Stimulated activated CD4-positive, alpha-beta T cell treated with anti-CD3 and anti-CD28 coated beads, TNF-alpha, amount 100 ng/mL, for 4 hours (primary cell): ENCODE data around the gene MIPOL1.
"Not testable (repeated sequence)": the region's sequence is repeated elsewhere in the genome, so short reads cannot be mapped to it uniquely, and the experiment has no call there.

ENCODE experiments used
- DNase-seq, 3 experiments: peaks; one replicate each; pipeline ENCODE4 v3.0.0-alpha.2; 2020; ENCODE audit warnings: low read depth in 3 of 3

Gene MIPOL1

GRCh38 chr14:37284760-37285159 is 87.0 kb downstream of the MIPOL1 start:
- DNase-seq: no peak

DNA sequence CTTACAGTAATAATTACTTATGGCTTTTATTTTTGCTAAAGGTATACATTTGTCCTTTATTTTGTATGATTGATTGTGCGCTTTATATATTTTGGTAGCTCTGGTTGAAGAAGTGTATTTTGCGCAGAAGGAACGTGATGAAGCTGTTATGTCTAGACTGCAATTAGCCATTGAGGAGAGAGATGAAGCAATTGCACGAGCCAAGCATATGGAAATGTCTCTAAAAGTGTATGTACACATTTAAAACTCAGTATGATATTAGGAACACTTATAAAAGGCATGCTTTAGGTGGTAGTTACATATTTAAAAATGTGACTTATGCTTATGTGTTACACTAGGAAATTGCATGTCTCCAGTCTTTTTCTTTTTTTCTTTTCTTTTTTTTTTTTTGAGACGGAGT is 87.5 kb downstream of the MIPOL1 start:
- no peak for DNase-seq

DNA sequence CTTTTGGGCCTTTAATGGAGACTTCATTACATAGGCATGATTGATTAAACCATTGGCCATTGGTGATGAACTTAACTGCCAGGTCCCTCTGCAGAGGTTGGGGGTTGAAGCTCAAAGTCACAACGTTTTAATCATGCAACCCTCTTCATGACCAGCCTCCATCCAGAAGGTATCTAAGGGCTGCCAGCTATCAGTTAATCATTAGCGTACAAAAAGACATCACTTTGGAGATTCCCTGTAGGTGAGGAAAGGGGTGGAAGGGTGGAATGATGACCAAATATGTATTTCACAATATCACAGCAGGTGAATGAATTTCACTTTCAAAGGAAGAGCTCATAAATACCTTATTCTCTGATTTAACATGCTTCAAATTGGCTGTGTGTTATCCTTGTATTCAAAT is 92.0 kb downstream of the MIPOL1 start:
- DNase-seq: no peak

DNA sequence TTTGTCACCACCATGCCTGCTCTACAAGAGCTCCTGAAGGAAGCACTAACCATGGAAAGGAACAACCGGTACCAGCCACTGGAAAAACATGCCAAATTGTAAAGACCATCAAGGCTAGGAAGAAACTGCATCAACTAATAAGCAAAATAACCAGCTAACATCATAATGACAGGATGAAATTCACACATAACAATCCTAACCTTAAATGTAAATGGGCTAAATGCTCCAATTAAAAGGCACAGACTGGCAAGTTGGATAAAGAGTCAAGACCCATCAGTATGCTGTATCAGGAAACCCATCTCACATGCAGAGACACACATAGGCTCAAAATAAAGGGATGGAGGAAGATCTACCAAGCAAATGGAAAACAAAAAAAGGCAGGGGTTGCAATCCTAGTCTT is 97.5 kb downstream of the MIPOL1 start:
- not testable (repeated sequence) for DNase-seq

DNA sequence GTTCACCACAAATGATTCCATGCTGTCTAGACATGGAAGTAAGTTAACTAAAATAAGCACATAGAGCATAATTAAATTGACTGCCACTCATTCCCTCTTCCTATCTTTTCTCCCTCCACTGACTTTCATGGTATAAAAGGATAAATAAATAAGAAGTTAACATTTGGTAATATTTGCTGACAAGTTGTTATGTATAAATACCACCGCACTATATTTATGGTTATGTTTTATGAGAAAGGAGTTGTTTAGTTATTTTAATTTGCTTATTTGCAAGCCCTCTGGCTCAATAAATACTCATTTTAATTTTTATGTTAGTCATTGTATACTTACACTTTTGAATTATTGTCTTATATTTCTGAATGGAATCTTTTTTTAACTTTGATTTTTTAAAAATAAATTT is 113.5 kb downstream of the MIPOL1 start:
- DNase-seq: no peak

DNA sequence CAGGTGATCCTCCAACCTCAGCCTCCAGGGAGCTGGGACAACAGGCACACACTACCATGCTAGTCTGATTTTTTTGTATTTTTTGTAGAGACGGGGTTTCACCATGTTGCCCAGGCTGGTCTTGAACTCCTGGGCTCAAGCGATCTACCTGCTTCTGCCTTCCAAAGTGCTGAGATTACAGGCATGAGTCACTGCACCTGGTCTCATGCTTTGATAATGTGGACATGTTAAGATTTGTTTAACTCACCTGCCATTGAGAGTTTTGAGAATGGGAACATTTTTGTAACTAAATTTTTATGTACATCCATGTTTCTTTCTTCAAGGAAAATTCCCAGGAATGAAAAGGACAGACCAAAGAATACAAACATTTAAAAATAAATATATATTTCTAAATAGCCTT is 121.2 kb downstream of the MIPOL1 start:
- DNase-seq: no peak

DNA sequence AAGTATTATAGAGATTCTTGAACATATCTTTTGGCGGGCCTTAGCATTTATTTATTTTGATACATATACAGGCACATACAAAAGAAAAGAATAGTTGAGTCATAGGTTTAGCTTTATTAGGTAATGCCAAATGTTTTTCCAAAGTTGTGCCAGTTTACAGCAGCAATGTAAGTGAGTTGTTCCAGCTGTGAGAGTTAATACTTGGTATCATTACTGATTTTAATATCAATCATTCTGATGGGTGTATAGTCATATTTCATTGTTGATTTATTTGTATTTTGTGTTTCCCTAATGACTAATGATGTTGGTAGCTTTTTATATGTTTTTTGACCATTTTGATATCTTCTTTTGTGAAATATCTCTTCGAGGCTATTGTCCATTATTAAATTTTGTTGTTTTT is 122.4 kb downstream of the MIPOL1 start:
- no peak for DNase-seq

GRCh38 chr14:37325332-37325731 is 127.6 kb downstream of the MIPOL1 start:
- no peak for DNase-seq

GRCh38 chr14:37326434-37326833 is 128.7 kb downstream of the MIPOL1 start:
- DNase-seq: no peak

GRCh38 chr14:37327933-37328332 is 130.2 kb downstream of the MIPOL1 start:
- not testable (repeated sequence) for DNase-seq

- no peak for DNase-seq
These were observed 130.9 kb downstream of the MIPOL1 start for GRCh38 chr14:37328673-37329072.

GRCh38 chr14:37329189-37330001 is 131.7 kb downstream of the MIPOL1 start:
- no peak for DNase-seq

- no peak for DNase-seq
These were observed 133.2 kb downstream of the MIPOL1 start for GRCh38 chr14:37330910-37331309.

GRCh38 chr14:37340353-37340752 is 142.6 kb downstream of the MIPOL1 start:
- no peak for DNase-seq

DNA sequence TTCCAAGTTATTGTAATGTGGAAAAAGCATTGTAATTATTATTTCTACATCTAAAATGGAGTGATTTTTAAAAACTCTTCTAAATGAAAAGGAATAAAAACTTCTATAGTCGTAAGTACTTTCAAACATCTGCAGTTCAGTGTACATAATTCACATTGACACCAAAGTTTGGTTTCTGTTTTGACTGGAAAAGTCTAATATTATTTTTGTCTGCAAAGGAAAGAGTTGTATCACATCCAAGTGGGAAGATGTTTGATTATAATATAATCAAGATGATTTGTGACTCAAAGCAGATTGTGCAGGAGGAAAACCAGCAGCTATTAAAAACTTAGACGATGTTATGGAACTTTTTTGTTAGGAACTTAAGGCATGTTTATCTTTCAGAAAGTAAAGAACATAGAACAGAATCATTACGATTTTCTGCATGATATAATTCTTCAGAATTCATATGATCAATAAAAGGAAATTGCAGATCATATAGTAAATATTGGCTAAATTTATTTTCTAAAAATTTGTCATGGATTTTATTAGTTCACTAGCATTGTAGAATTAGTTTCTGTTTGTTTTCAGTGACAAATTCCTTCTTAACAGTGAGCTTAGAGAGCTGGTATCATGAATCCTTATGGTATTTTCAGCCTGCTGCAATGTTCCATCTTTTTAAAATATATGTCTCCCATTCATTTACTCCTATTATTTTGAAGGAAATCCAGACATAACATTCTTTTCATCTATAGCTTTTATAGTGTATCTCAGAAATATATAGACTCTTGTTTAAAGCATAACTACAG is 145.8 kb downstream of the MIPOL1 start:
- no peak for DNase-seq

DNA sequence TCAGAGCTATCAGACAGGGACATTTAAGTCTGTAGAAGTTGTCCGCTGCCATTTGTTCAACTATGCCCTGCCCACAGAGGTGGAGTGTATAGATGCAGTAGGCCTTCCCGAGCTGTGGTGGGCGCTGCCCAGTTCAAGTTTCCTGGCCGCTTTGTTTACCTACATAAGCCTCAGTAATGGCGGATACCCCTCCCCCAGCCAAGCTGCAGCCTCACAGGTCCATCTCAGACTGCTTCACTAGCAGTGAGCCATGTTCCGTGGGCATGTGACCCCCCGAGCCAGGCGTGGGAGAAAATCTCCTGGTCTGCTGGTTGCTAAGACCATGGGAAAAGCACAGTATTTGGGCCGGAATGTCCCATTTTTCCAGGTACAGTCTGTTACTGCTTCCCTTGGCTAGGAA is 165.9 kb downstream of the MIPOL1 start:
- no peak for DNase-seq

DNA sequence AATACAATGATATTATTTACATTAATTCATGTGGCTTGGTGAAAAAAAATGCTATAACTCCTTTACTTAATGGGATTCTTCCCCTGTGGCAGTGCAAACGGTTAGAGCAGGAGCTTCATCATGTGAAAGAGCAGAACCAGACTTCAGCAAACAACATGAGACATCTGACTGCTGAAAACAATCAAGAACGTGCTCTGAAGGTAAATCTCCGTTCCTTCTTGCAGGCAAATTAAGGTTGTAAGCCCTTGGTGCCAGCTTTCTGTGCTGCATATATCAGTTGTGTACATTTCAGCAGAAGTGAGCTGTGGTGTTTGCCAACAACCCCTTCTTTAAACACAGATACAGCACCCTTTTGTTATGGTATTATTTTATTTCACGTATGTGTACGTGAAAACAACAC is 171.7 kb downstream of the MIPOL1 start:
- DNase-seq: no peak

GRCh38 chr14:37375566-37375965 is 177.8 kb downstream of the MIPOL1 start:
- DNase-seq: no peak

DNA sequence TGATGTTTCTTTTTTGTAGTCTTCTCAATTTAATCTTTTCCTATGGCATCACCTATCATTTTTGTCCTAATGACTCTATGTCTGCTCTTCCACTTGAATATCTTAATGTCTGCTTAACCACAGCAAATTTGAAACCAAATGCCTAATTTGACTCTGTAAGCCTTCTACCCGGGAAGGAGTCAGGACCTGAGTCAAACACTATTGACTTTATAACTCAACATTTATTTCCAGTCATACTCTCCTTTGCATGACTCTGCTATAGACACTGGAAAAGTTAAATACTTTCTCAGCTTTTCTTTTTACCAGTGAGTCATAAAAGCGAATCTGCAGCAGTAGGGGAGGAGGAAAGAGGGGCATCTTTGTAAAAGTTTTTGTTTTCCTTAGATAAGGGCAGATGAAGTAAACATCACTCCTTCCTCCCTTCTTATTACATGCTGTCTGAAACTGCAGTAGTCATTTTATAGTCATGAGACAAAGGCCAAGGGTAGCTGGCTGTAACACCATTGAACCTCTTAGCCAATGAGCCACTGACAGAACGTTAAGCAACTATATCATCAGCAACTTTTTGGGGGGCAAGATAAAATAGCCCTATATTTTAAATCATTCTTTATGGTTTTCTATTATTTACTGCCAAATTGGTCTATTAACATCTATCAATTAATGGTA is 179.3 kb downstream of the MIPOL1 start:
- no peak for DNase-seq

DNA sequence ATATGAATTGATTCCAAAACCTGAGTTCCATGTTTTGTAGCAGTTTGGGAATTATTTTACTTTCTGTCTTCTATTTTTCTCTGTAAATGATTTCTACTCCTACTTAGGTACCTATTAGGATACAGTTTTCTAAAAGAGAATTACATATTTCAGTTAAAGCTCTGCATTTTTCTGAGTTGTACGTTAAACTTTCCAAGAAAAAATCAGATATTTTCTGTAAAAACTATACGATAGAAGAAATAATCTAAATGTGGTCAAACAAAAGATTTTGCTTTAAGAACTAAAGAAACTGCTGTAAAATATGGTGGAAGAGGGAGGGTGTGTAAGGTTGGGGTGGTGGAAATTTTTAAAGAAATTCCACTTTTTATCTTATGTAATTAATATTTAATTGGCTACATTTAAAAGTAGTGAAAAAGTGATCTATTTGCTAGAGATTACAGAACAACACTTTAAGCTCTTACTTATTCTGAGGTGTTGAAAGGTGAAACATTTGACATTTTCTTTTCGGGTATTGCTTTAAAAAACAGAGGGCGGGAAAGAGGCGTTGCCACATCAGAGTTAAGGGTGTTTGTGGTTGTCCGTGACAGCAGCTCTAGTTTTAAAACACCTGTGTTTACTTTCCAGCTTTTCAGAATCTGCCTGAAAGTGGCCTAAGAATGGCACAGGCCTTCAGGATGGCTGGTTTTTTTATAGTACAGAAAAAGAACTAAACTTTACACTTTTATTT is 187.3 kb downstream of the MIPOL1 start:
- DNase-seq: no peak

GRCh38 chr14:37397157-37397940 is 199.6 kb downstream of the MIPOL1 start:
- DNase-seq: not testable (repeated sequence)
